GM21786 (cell line): ENCODE results near the gene CETP.
A peak's percentile ranks its signal among the peaks of the same experiment; 100 is the strongest.
"Not testable (repeated sequence)": the region's sequence is repeated elsewhere in the genome, so short reads cannot be mapped to it uniquely, and the experiment has no call there.

Experiments
- ATAC-seq: cut with Tn5 transposase; IDR thresholded peaks from one replicate; pipeline ENCODE4 v1.9.1; 2021; ENCODE audit not compliant: unreplicated experiment

CETP gene

GRCh38 chr16:56956756-56957155 is 5.0 kb upstream of the CETP start:
- ATAC-seq: no peak

DNA sequence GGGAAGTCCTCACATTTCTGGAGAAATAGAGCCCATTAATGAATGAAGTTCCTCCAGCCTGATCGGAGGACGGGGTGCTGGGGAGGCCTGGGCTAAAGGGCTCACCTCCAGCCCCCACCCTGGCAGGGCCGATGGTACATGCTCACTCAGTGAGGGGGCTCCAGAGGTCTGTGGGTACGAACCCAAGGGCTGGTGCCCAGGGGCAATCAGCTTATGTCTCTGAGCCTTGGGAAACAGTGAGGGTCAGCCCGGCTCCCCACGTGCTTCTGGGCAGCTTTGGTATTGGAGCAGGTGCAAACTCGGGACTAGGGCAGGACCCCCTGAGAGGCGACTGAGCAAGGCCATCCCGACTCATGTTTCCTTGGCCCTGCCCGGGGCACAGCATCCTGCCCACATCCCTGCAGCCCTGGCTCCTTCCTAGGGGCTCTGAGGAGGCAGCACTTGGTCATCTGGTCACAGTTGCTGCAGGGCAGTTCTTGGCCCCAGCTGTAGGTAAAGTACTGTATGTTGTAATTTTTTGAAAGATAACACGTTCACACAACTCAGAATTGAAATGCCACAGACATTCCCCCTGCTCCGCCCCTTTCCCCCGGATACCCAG is 969 bp upstream of the CETP start:
- no peak for ATAC-seq

GRCh38 chr16:56961386-56961785 is 364 bp upstream of the CETP start:
- ATAC-seq: no peak

DNA sequence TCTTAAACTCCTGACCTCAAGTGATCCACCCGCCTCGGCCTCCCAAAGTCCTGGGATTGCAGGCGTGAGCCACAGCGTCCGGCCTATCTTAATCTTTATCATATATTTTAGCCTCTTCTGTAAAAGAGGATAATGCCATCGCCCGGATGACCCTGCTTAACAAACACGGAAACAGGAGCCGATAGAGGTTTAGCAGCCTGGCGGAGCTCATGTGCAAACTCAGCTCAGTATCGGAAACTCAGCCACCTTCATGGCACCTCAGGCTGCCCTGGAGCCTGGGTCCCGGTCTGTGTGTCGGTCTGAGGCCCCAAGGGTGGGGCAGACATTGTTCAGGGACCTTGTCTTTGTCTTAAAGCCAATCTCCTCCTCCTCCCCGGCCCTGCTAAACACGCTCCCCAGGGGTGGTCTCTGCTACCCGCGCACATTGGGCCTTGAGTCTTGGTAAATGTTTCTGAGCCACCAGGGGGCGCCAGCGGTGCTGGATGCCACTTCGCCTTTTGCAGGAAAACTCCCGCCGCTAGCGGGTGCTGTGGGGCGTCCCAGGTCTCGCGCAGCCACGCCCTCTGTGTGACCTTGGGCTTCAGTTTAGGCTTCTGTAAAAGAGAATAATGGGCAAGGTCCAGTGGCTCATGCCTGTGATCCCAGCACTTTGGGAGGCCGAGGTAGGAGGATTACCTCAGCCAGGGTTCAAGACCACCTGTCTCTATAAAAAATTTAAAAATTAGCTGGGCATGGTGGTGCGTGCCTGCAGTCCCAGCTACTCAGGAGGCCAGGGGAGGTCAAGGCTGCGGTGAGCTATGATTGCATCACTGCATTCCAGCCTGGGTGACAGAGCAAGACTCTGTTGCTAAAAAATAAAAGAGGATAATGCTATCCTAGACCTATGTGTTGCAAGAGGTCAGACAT is 2.7 kb downstream of the CETP start:
- peak; percentile 65 for ATAC-seq

DNA sequence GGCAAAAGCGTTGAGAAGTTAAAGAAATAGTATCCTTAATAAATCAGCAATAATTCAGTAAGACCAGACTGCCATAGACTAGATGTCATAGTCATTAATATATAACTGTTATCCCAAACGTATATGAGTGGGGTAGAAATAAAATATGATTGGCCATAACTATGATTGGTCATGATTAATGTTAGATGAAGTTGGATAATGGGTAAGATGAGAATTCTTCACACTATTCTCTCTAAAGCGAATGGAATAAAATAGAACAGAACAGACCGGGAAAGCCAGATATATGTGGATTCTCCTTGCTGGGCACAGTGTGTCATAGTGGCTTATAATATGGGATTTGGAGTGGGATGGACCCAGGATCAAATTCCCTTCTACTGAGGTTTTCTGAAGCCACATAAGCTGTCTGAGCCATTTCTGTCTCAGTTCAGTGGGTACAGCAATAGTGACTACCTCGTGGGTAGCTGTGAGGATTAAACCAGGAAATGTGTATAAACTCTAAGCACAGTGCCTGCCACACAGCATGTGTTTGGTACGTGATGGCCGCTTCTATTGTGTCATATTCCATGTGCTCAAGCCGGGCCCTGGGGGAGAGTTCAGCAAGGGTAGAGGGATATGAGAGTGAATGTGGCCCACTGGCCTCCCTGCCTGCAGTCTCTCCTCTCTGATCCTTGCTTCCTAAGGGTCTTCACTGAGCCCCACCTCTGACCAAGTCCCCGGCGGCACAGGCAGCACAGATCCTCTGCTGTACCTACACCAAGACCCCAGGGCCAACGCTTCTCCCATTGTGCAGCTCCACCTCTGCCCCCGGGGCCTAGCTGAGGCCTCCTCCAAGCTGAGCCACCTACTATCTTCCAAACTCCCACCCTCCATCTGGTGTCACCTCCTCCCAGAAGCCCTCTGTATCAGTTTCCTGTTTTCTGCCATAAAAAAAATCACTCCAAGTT is 3.7 kb downstream of the CETP start:
- no peak for ATAC-seq

DNA sequence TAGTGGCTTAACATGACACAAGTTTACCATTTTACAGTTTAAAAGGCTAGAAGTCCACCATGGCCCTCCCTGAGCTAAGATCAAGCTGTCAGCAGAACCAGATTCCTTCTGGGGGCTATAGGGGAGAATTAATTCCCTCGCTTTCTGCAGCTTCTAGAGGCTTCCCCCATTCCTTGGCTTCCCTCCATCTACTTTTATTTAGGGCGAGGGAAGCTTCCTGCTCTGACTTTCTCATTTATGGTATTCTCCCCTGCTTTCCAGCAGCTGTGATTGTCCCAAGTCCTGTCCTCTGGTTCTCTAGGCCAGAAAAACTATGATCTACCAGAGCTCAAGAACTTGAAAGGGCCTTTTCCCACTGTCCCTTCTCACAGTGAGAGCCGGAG is 4.3 kb downstream of the CETP start:
- ATAC-seq: no peak

DNA sequence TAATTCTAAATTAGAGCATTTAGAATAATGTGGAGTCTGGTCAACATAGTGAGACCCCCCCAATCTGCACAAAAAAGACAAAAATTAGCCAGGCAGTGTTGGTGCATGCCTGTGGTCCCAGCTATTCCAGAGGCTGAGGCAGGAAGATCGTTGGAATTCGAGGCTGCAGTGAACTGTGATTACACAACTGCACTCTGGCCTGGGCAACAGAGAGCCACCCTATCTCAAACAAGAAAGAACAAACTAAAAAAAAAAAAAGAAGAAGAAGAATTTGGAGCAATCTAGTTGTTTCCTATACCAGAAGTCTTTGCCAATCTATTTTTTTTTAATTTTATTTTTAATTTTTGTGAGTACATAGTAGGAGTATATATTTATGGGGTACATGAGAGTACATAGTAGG is 6.0 kb downstream of the CETP start:
- ATAC-seq: no peak

- no peak for ATAC-seq
Measured at GRCh38 chr16:56969769-56970168, 8.0 kb downstream of the CETP start.

GRCh38 chr16:56970934-56971767 is 9.4 kb downstream of the CETP start:
- peak; percentile 76 for ATAC-seq

DNA sequence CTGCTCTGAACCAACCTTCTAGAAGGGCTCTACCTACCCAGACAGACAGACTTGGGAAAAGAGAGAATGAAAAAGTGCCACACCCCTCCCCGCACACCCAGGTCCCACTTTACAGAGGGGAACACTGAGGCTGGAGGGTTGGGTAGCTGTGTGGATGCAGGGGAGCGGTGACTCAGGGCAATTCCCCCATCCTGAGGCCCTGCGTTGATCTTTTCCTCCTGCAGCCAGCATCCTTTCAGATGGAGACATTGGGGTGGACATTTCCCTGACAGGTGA is 10.0 kb downstream of the CETP start:
- ATAC-seq: no peak

- no peak for ATAC-seq
Measured at GRCh38 chr16:56972403-56973293, 10.9 kb downstream of the CETP start.

GRCh38 chr16:56973294-56973689 is 11.5 kb downstream of the CETP start:
- no peak for ATAC-seq

DNA sequence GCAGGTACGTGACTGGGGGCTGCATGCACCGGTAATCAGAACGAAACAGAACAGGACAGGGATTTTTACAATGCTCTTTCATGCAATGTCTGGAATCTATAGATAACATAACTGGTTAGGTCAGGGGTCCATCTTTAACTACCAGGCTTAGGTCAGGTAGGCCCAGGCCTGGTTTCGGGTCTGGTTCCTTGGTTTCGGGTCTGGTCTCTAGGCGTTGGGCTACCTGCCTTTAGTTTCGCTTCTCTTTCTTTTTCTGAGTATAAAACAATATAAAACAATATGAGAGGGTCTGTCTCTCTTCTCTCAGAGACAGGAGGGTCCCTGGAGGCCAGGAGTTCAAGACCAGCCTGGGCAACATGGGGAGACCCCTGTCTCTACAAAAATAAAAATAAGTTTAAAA is 12.1 kb downstream of the CETP start:
- ATAC-seq: not testable (repeated sequence)

- no peak for ATAC-seq
Measured at GRCh38 chr16:56974549-56975300, 13.0 kb downstream of the CETP start.

DNA sequence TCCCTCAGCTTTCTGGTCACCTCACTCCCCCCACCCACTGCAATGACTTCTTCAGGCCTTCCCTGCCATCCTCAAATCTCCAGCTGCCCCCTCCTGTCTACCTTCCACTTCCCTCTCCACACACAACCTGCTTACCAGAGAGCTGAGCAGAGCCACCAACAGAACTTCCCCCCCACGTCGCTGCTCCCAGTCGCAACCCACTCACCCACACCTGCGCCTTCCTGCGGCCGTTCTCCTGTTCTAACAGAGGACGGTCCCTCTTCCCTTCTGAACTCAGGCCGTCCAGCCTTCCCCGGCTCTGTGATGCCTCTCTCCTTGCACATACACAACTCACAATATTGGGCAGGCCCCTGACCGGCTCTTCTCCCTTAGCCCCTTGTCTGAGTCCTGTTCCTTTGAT is 14.0 kb downstream of the CETP start:
- ATAC-seq: no peak

DNA sequence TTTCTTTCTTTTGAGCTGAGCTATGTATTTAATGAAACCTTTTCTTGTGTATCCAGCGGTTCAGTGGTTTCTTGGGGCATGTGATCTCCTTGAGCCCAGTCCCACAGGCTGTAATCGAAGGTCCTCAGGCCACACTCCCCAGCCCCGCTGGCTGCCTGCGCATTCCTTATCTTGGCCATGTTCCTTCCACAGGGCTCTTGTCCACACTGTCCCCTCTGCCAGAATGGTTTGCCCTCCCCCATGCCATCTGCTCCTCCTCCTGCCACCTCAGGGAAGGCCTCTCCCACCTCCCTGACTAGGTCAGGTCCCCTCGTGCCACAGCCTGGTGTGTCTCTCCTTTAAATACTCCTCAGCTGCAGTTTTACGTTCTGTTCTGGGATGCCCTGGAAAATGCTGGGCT is 15.5 kb downstream of the CETP start:
- no peak for ATAC-seq

DNA sequence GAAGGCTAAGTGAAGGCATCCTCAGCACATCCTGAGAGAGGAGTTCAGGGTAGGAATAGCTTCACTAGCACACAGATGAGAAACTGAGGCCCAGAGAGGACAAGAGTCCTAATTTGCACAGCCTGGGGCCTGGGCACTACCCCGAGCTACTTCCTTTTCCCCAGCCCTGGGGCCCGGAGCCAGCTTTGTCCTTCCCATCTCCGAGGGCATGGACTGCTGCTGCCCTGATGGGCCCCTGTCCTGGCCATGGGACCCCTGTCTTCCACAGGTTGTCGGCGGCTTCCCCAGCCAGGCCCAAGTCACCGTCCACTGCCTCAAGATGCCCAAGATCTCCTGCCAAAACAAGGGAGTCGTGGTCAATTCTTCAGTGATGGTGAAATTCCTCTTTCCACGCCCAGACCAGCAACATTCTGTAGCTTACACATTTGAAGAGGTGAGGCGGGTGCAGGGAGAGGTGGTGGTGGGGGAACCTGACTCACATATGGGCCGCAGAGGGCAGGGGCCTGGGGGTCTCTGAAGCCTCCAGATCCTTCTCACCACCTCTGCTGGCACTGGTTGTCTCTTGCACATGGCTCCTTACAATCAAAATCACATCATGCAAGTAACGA is 16.2 kb downstream of the CETP start:
- ATAC-seq: no peak

DNA sequence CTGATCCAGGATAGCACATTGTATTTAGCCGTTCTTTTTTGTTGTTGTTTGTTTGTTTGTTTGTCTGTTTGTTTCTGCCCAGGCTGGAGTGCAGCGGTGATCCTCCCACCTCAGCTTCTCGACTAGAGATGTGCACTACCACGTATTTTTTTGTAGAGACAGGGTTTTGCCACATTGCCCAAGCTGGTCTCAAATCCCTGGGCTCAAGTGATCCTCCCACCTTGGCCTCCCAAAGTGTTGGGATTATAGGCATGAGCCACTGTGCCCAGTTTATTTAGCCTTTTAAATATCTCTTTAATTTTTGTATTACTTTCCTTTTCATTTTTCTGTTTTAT is 18.4 kb downstream of the CETP start:
- ATAC-seq: no peak
